ENCODE results near the gene TGFBR1. TPM values are rescaled to one million over a fixed set of nuclear protein-coding genes. Genes with fewer than 3 reads are reported as not detected.

Gene TGFBR1
- polyA plus RNA-seq, 1 donor from 2014 or later: 78.0 TPM

DNA sequence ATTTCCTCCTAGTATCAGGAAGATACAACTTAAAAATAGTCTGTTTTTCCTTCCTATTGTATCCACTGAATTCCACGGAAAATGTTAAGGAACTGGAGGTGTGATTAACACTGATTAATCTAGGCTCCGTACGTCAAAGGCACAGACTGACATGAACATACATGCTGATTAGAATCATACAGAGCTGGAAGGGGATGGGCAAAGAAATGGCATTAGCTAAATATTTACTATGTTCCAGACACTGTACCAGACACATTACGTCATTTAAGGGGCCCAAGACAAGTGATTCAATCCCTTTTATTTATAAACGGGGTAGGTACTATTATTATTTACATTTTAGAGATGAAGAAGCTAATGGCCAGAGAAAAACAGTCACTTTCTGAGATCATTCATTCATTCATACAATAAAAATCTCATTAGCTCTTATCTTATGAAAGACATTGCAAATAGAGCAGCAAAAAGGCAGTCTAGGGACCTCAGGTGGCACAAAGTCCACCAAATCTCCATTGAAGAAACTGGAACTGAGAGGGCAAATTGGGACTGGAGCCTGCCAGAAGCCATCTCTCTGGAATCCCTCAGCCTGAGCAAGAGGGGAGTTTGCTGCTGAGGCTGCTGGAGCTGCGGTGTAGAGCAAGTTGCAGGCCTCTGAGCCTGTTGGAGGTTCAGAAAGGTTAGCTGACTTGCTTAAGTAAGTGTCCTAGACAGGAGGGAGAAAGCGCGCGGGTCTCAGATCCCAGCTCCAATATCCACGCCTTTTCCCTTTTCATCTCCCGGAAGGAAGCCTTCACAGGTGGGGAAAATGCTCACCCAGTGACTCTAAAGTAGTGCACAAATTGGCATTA is 1.6 kb upstream of the TGFBR1 start:
- no peaks in the 10 kb centered on the region for H3K9me2 ChIP-seq (ENCODE audit: insufficient read depth, low read length)
- peaks cover 28% of the 10 kb centered on the region for H3K79me2 ChIP-seq (replicated peaks; ENCODE audit: insufficient read depth, low read length)
- no peaks in the 10 kb centered on the region for H3K27me3 ChIP-seq (ENCODE audit: insufficient read depth, low read depth, low read length)
- TF ChIP-seq EP300 (conservative IDR thresholded peaks at IDR 0.05; ENCODE audit: poor library complexity, severe bottlenecking) (no peak), MXI1 (conservative IDR thresholded peaks at IDR 0.05; ENCODE audit: poor library complexity, severe bottlenecking) (no peak), SMC3 (conservative IDR thresholded peaks at IDR 0.05; ENCODE audit: poor library complexity) (no peak), RAD21 (conservative IDR thresholded peaks at IDR 0.05) (no peak), TAF1 (IDR thresholded peaks at IDR 0.05; ENCODE audit: low read depth) (no peak), EZH2 (IDR thresholded peaks at IDR 0.05; ENCODE audit: borderline replicate concordance, insufficient read depth, low read length, poor library complexity, severe bottlenecking) (no peak), POLR2AphosphoS5 (IDR thresholded peaks at IDR 0.05) (no peak)
- TF ChIP-seq, protein P1, sequence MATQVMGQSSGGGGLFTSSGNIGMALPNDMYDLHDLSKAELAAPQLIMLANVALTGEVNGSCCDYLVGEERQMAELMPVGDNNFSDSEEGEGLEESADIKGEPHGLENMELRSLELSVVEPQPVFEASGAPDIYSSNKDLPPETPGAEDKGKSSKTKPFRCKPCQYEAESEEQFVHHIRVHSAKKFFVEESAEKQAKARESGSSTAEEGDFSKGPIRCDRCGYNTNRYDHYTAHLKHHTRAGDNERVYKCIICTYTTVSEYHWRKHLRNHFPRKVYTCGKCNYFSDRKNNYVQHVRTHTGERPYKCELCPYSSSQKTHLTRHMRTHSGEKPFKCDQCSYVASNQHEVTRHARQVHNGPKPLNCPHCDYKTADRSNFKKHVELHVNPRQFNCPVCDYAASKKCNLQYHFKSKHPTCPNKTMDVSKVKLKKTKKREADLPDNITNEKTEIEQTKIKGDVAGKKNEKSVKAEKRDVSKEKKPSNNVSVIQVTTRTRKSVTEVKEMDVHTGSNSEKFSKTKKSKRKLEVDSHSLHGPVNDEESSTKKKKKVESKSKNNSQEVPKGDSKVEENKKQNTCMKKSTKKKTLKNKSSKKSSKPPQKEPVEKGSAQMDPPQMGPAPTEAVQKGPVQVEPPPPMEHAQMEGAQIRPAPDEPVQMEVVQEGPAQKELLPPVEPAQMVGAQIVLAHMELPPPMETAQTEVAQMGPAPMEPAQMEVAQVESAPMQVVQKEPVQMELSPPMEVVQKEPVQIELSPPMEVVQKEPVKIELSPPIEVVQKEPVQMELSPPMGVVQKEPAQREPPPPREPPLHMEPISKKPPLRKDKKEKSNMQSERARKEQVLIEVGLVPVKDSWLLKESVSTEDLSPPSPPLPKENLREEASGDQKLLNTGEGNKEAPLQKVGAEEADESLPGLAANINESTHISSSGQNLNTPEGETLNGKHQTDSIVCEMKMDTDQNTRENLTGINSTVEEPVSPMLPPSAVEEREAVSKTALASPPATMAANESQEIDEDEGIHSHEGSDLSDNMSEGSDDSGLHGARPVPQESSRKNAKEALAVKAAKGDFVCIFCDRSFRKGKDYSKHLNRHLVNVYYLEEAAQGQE (IDR thresholded peaks at IDR 0.05; ENCODE audit: borderline replicate concordance): no peak
- TF ChIP-seq, protein P2, sequence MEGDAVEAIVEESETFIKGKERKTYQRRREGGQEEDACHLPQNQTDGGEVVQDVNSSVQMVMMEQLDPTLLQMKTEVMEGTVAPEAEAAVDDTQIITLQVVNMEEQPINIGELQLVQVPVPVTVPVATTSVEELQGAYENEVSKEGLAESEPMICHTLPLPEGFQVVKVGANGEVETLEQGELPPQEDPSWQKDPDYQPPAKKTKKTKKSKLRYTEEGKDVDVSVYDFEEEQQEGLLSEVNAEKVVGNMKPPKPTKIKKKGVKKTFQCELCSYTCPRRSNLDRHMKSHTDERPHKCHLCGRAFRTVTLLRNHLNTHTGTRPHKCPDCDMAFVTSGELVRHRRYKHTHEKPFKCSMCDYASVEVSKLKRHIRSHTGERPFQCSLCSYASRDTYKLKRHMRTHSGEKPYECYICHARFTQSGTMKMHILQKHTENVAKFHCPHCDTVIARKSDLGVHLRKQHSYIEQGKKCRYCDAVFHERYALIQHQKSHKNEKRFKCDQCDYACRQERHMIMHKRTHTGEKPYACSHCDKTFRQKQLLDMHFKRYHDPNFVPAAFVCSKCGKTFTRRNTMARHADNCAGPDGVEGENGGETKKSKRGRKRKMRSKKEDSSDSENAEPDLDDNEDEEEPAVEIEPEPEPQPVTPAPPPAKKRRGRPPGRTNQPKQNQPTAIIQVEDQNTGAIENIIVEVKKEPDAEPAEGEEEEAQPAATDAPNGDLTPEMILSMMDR (IDR thresholded peaks at IDR 0.05; ENCODE audit: poor library complexity, severe bottlenecking): no peak
- peak overlapping the region; percentile 76 for H3K4me3 ChIP-seq (ENCODE audit: low read length)
- H3K36me3 ChIP-seq (ENCODE audit: insufficient read depth, low read length): no peaks in the 10 kb centered on the region
- H2AFZ ChIP-seq (ENCODE audit: low read depth, low read length): no peak overlapping the region
- no peaks in the 10 kb centered on the region for H4K20me1 ChIP-seq (ENCODE audit: insufficient read depth)
- H3F3A ChIP-seq (ENCODE audit: insufficient read depth, low read length, poor library complexity, severe bottlenecking): no peaks in the 10 kb centered on the region
- no peak overlapping the region for H3K27ac ChIP-seq (ENCODE audit: low read length)
- no peak overlapping the region for H3K9ac ChIP-seq (ENCODE audit: low read length)
- H3K4me2 ChIP-seq (ENCODE audit: low read length): no peak overlapping the region
- no peaks in the 10 kb centered on the region for H3K9me3 ChIP-seq (ENCODE audit: low read length)

DNA sequence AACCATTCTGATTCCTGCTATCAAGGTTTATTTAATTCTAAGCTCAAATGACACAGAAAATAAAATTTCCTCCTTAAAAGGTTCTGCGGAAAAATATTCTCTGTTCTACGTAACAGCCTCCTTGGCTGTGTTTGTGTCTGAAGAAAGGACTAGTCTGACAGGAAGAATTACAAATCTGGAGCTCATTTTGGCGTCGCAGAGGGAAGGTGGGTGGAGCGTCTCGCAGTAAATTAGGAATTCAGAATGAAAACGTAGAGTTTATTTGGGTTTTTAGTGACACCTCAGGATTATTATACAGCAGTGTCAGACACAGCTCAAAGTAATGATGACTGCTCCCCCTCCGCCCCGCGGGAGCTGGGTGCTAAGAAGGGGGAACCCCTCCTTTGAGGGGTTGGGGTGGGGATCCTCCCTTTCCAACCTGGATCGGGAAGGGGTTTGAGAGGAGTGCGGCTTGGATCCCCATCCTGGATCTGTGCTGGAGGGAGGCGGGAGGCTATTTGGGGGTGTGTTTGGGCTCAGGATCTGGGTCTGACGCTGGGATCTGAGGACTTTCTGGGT is 933 bp upstream of the TGFBR1 start:
- H3K27ac ChIP-seq (ENCODE audit: low read length): peak overlapping the region; percentile 36
- H3K4me3 ChIP-seq (ENCODE audit: low read length): peak overlapping the region; percentile 76
- H3K27me3 ChIP-seq (ENCODE audit: insufficient read depth, low read depth, low read length): no peaks in the 10 kb centered on the region
- no peaks in the 10 kb centered on the region for H4K20me1 ChIP-seq (ENCODE audit: insufficient read depth)
- no peaks in the 10 kb centered on the region for H3K36me3 ChIP-seq (ENCODE audit: insufficient read depth, low read length)
- TF ChIP-seq TAF1 (IDR thresholded peaks at IDR 0.05; ENCODE audit: low read depth): no peak
- no peak for TF ChIP-seq MXI1 (conservative IDR thresholded peaks at IDR 0.05; ENCODE audit: poor library complexity, severe bottlenecking)
- no peaks in the 10 kb centered on the region for H3K9me2 ChIP-seq (ENCODE audit: insufficient read depth, low read length)
- H3F3A ChIP-seq (ENCODE audit: insufficient read depth, low read length, poor library complexity, severe bottlenecking): no peaks in the 10 kb centered on the region
- peaks cover 35% of the 10 kb centered on the region for H3K79me2 ChIP-seq (replicated peaks; ENCODE audit: insufficient read depth, low read length)
- H3K4me2 ChIP-seq (ENCODE audit: low read length): peak overlapping the region; percentile 53
- H3K9ac ChIP-seq (ENCODE audit: low read length): peak overlapping the region; percentile 61
- H2AFZ ChIP-seq (ENCODE audit: low read depth, low read length): peak overlapping the region; percentile 71
- no peaks in the 10 kb centered on the region for H3K9me3 ChIP-seq (ENCODE audit: low read length)

Measured in neural cell (in vitro differentiated cells).